Retinal pigment epithelial cell (primary cell): ENCODE results near the gene CXorf51B.
"Not testable (repeated sequence)": the region's sequence is repeated elsewhere in the genome, so short reads cannot be mapped to it uniquely, and the experiment has no call there.

Experiments used
- DNase-seq: peaks from one replicate; pipeline ENCODE4 v3.0.0-alpha.2; 2010; ENCODE audit warnings: low read depth
- H3K4me3 ChIP-seq: 2 replicates; pipeline ENCODE4 v1.5.1; 2011; ENCODE audit warnings: mild to moderate bottlenecking, low read length, control low read depth, moderate library complexity
- CTCF ChIP-seq: conservative IDR thresholded peaks from 2 replicates; pipeline ENCODE4 v1.5.1; 2011; ENCODE audit warnings: low read depth, low read length, control low read depth, inconsistent platforms

The CXorf51B gene

GRCh38 chrX:146809471-146809870 lies at the start of gene CXorf51B:
Gene CXorf51B, plus strand, starts transcription at chrX:146809771. Its CDS starts 21 bp downstream, at chrX:146809792.
- H3K4me3 ChIP-seq, DNase-seq: not testable (repeated sequence)

GRCh38 chrX:146814644-146815043 lies 5.1 kb downstream of the CXorf51B start, which contains the start of gene CXorf51A:
Gene CXorf51A, minus strand, starts transcription at chrX:146814744. Its CDS starts 21 bp downstream, at chrX:146814723.
- not testable (repeated sequence) for H3K4me3 ChIP-seq, DNase-seq

- TF ChIP-seq CTCF = no peak
- no peak overlapping the region for H3K4me3 ChIP-seq
- no peak for DNase-seq
These were observed 22.4 kb downstream of the CXorf51B start for GRCh38 chrX:146831994-146832393.

GRCh38 chrX:146854281-146854680 lies 44.7 kb downstream of the CXorf51B start:
- no peak for DNase-seq
- H3K4me3 ChIP-seq = no peak overlapping the region
- no peak for TF ChIP-seq CTCF
